Suprapubic skin (tissue), 4 donors: ENCODE measurements around the gene TRIM66. TPM values are rescaled to one million over a fixed set of nuclear protein-coding genes. Genes with fewer than 3 reads are reported as not detected.
"Not testable (repeated sequence)": the region's sequence is repeated elsewhere in the genome, so short reads cannot be mapped to it uniquely, and the experiment has no call there.

Experiments used
- DNase-seq, 2 donors: peaks; one replicate each; pipeline ENCODE4 v3.0.0-alpha.2; 2019; ENCODE audit warnings: low spot score in 2 of 2
- H3K27ac ChIP-seq: fragments of 200-600 bp; sonication (generic); one replicate; pipeline ENCODE4 v1.5.1; 2019
- H3K27me3 ChIP-seq: fragments of 200-600 bp; sonication (generic); one replicate; pipeline ENCODE4 v1.5.1; 2019
- H3K36me3 ChIP-seq: fragments of 200-600 bp; sonication (generic); one replicate; pipeline ENCODE4 v1.5.1; 2019
- H3K4me1 ChIP-seq: fragments of 200-600 bp; sonication (generic); one replicate; pipeline ENCODE4 v1.5.1; 2019
- H3K4me3 ChIP-seq: fragments of 200-600 bp; sonication (generic); one replicate; pipeline ENCODE4 v1.5.1; 2019; ENCODE audit warnings: mild to moderate bottlenecking
- H3K9me3 ChIP-seq: fragments of 200-600 bp; sonication (generic); one replicate; pipeline ENCODE4 v1.5.1; 2019
- CTCF ChIP-seq, 2 donors: fragments of 200-600 bp in 1 of 2; fragments of 450-650 bp in 1 of 2; sonication (generic) in 1 of 2; IDR thresholded peaks; one replicate each; pipeline ENCODE4 v1.5.1; 2016 to 2019; ENCODE audit warnings: antibody characterized with exemption in 2 of 2, mild to moderate bottlenecking in 1 of 2, moderate library complexity in 1 of 2
- EP300 ChIP-seq: sonication (generic); formaldehyde crosslinking; IDR thresholded peaks from one replicate; pipeline ENCODE4 v1.6.1; 2017; ENCODE audit warnings: antibody characterized with exemption
- POLR2A ChIP-seq, 2 donors: fragments of 450-650 bp; IDR thresholded peaks; one replicate each; pipeline ENCODE4 v1.6.1; 2017; ENCODE audit warnings: antibody characterized with exemption in 2 of 2, mild to moderate bottlenecking in 2 of 2, moderate library complexity in 2 of 2
- POLR2AphosphoS5 ChIP-seq, 3 donors: sonication (generic); formaldehyde crosslinking; IDR thresholded peaks; one replicate each; pipeline ENCODE4 v1.6.1; 2017; ENCODE audit warnings: antibody characterized with exemption in 3 of 3
- WGBS: methylation state at CpG from one replicate; pipeline ENCODE4 v1.1.5; 2018; 5-methylcytosine and 5-hydroxymethylcytosine counted together
- total RNA-seq, 4 donors: library from RNA; depleted of rRNA; stranded (reverse); fragments of >200 nt; gene quantifications; one replicate each; pipeline ENCODE4 v1.1.0, GENCODE V29; 2016

The TRIM66 gene
- total RNA-seq, 4 donors from 2014 or later: 9.9 to 20.3 (median 11.7) TPM

GRCh38 chr11:8674859-8675258, 7.6 kb downstream of the TRIM66 start:
- Histone ChIP-seq H3K4me3 (no peak overlapping the region), H3K36me3 (peaks cover 17% of the 10 kb centered on the region), H3K4me1 (peaks cover 14% of the 10 kb centered on the region), H3K27me3 (no peaks in the 10 kb centered on the region), H3K9me3 (no peaks in the 10 kb centered on the region), H3K27ac (no peak overlapping the region)
- DNase-seq: no peak
- no peak for TF ChIP-seq CTCF (IDR thresholded peaks at IDR 0.05)
- no peak for TF ChIP-seq POLR2A (IDR thresholded peaks at IDR 0.05)
- no peak for TF ChIP-seq EP300
- no peak for TF ChIP-seq POLR2AphosphoS5 (IDR thresholded peaks at IDR 0.05)
- WGBS: 84% methylated on average over 2 of the region's 2 CpGs

- Histone ChIP-seq H3K4me1 (peaks cover 14% of the 10 kb centered on the region), H3K27ac (no peak overlapping the region), H3K9me3 (no peaks in the 10 kb centered on the region), H3K27me3 (no peaks in the 10 kb centered on the region), H3K4me3 (no peak overlapping the region), H3K36me3 (peaks cover 11% of the 10 kb centered on the region)
- 100% methylated on average over 2 of the region's 2 CpGs for WGBS
- no peak for DNase-seq
- TF ChIP-seq EP300 (no peak), POLR2A (IDR thresholded peaks at IDR 0.05) (no peak), POLR2AphosphoS5 (IDR thresholded peaks at IDR 0.05) (no peak), CTCF (IDR thresholded peaks at IDR 0.05) (no peak)
Measured at GRCh38 chr11:8672346-8672745, 10.1 kb downstream of the TRIM66 start.

GRCh38 chr11:8671651-8672062, 10.8 kb downstream of the TRIM66 start:
- TF ChIP-seq CTCF (IDR thresholded peaks at IDR 0.05) (no peak), POLR2A (IDR thresholded peaks at IDR 0.05) (no peak), EP300 (no peak), POLR2AphosphoS5 (IDR thresholded peaks at IDR 0.05) (no peak)
- Histone ChIP-seq H3K27ac (peak overlapping the region; percentile 43), H3K4me3 (no peak overlapping the region), H3K9me3 (no peaks in the 10 kb centered on the region), H3K4me1 (peaks cover 14% of the 10 kb centered on the region), H3K36me3 (peaks cover 11% of the 10 kb centered on the region), H3K27me3 (no peaks in the 10 kb centered on the region)
- DNase-seq: peak in 1 of 2 donors; percentile 61
- 0% methylated on average over 1 of the region's 1 CpG for WGBS

- TF ChIP-seq POLR2A (IDR thresholded peaks at IDR 0.05): no peak
- TF ChIP-seq EP300: no peak
- peaks cover 11% of the 10 kb centered on the region for H3K36me3 ChIP-seq
- 46% methylated on average over 4 of the region's 4 CpGs for WGBS
- peaks cover 14% of the 10 kb centered on the region for H3K4me1 ChIP-seq
- H3K4me3 ChIP-seq: no peak overlapping the region
- no peaks in the 10 kb centered on the region for H3K9me3 ChIP-seq
- peak in 1 of 2 donors; percentile 61 for DNase-seq
- no peaks in the 10 kb centered on the region for H3K27me3 ChIP-seq
- H3K27ac ChIP-seq: peak overlapping the region; percentile 43
Measured at GRCh38 chr11:8671193-8671612, 11.3 kb downstream of the TRIM66 start.

GRCh38 chr11:8670081-8670480, 12.4 kb downstream of the TRIM66 start:
- not testable (repeated sequence) for H3K27me3 ChIP-seq, H3K9me3 ChIP-seq, H3K27ac ChIP-seq, DNase-seq, H3K4me3 ChIP-seq
- 94% methylated on average over 6 of the region's 6 CpGs for WGBS
- Histone ChIP-seq H3K4me1 (peaks cover 14% of the 10 kb centered on the region), H3K36me3 (peaks cover 11% of the 10 kb centered on the region)

- 100% methylated on average over 1 of the region's 1 CpG for WGBS
- H3K36me3 ChIP-seq: peaks cover 11% of the 10 kb centered on the region
- no peak for TF ChIP-seq POLR2A (IDR thresholded peaks at IDR 0.05)
- TF ChIP-seq POLR2AphosphoS5 (IDR thresholded peaks at IDR 0.05): no peak
- TF ChIP-seq CTCF (IDR thresholded peaks at IDR 0.05): no peak
- TF ChIP-seq EP300: no peak
- H3K4me3 ChIP-seq: no peak overlapping the region
- no peaks in the 10 kb centered on the region for H3K9me3 ChIP-seq
- no peak for DNase-seq
- H3K4me1 ChIP-seq: no peaks in the 10 kb centered on the region
- no peaks in the 10 kb centered on the region for H3K27me3 ChIP-seq
- H3K27ac ChIP-seq: no peak overlapping the region
Measured at GRCh38 chr11:8665222-8665621, 17.2 kb downstream of the TRIM66 start.
